Left ventricle myocardium inferior (tissue), 1 donor: ENCODE measurements around the gene DHX16. TPM values are rescaled to one million over a fixed set of nuclear protein-coding genes. Genes with fewer than 3 reads are reported as not detected.

ENCODE experiments used
- DNase-seq: peaks from one replicate; pipeline ENCODE4 v3.0.0-alpha.2; 2020
- H3K27ac ChIP-seq: fragments of 200-600 bp; replicated peaks from 2 replicates; pipeline ENCODE4 v1.8.0; 2021
- H3K27me3 ChIP-seq: fragments of 200-600 bp; 2 replicates; pipeline ENCODE4 v1.8.0; 2021; ENCODE audit warnings: low read depth
- H3K36me3 ChIP-seq: fragments of 200-600 bp; 2 replicates; pipeline ENCODE4 v1.8.0; 2021
- H3K4me1 ChIP-seq: fragments of 200-600 bp; 2 replicates; pipeline ENCODE4 v1.8.0; 2021
- H3K4me3 ChIP-seq: fragments of 200-600 bp; 2 replicates; pipeline ENCODE4 v1.8.0; 2021; ENCODE audit warnings: mild to moderate bottlenecking, moderate library complexity
- H3K9me3 ChIP-seq: fragments of 200-600 bp; replicated peaks from 2 replicates; pipeline ENCODE4 v1.8.0; 2021
- CTCF ChIP-seq: fragments of 200-600 bp; IDR thresholded peaks from 2 replicates; pipeline ENCODE4 v1.8.0; 2021; ENCODE audit warnings: antibody characterized with exemption, mild to moderate bottlenecking, borderline replicate concordance
- intact Hi-C: fragments of 100-400 bp; cut with micrococcal nuclease; formaldehyde crosslinking; loops from one replicate; pipeline ENCODE4 v1.11.0; 2022
- total RNA-seq: library from RNA; stranded (reverse); fragmentation: NEBNext Ultra II Directional; extraction: Animal tissue kit (Norgen Biotek cat#: 25700); gene quantifications from one replicate; pipeline ENCODE4 v1.2.1, GENCODE V29; 2021
- donor health status: DM: no; HTN: yes; CAD: no; lungs with severe emphysema.

Gene DHX16
- total RNA-seq, 1 donor from 2014 or later = 22.1 TPM

- H3K9me3 ChIP-seq = no peaks in the 10 kb centered on the region
- no peak for TF ChIP-seq CTCF
- H3K4me1 ChIP-seq = peaks cover 83% of the 10 kb centered on the region
- DNase-seq = no peak
- no peaks in the 10 kb centered on the region for H3K27me3 ChIP-seq
- peak overlapping the region; percentile 94 for H3K4me3 ChIP-seq
- peak overlapping the region; percentile 94 for H3K27ac ChIP-seq
- intact Hi-C loops = no loop called here
- peaks cover 25% of the 10 kb centered on the region for H3K36me3 ChIP-seq
Observed at GRCh38 chr6:30613251-30614043, 59.4 kb downstream of the DHX16 start.

- H3K4me1 ChIP-seq = peaks cover 77% of the 10 kb centered on the region
- peaks cover 32% of the 10 kb centered on the region for H3K36me3 ChIP-seq
- H3K27me3 ChIP-seq = no peaks in the 10 kb centered on the region
- TF ChIP-seq CTCF = no peak
- no peaks in the 10 kb centered on the region for H3K9me3 ChIP-seq
- intact Hi-C loops = no loop called here
- no peak for DNase-seq
- H3K27ac ChIP-seq = peak overlapping the region; percentile 94
- no peak overlapping the region for H3K4me3 ChIP-seq
Observed at GRCh38 chr6:30612687-30613248, 60.0 kb downstream of the DHX16 start.

GRCh38 chr6:30612213-30612612 lies 60.6 kb downstream of the DHX16 start:
- Histone ChIP-seq H3K4me1 (peaks cover 77% of the 10 kb centered on the region), H3K27ac (no peak overlapping the region), H3K9me3 (no peaks in the 10 kb centered on the region), H3K36me3 (peaks cover 38% of the 10 kb centered on the region), H3K4me3 (no peak overlapping the region), H3K27me3 (no peaks in the 10 kb centered on the region)
- TF ChIP-seq CTCF = peak; percentile 38
- intact Hi-C loops = no loop called here
- no peak for DNase-seq

- intact Hi-C loops = no loop called here
- no peak for TF ChIP-seq CTCF
- DNase-seq = no peak
- peaks cover 77% of the 10 kb centered on the region for H3K4me1 ChIP-seq
- no peak overlapping the region for H3K4me3 ChIP-seq
- peak overlapping the region; percentile 23 for H3K27ac ChIP-seq
- peaks cover 40% of the 10 kb centered on the region for H3K36me3 ChIP-seq
- H3K9me3 ChIP-seq = no peaks in the 10 kb centered on the region
- H3K27me3 ChIP-seq = no peaks in the 10 kb centered on the region
Observed at GRCh38 chr6:30611856-30612194, 61.0 kb downstream of the DHX16 start.

GRCh38 chr6:30611150-30611855 lies 61.5 kb downstream of the DHX16 start:
- TF ChIP-seq CTCF = no peak
- Histone ChIP-seq H3K36me3 (peaks cover 40% of the 10 kb centered on the region), H3K9me3 (no peaks in the 10 kb centered on the region), H3K4me3 (no peak overlapping the region), H3K27ac (peak overlapping the region; percentile 23), H3K27me3 (no peaks in the 10 kb centered on the region), H3K4me1 (peaks cover 71% of the 10 kb centered on the region)
- no peak for DNase-seq
- intact Hi-C loops = no loop called here
